ENCODE results near the gene CLIC4.

GRCh38 chr1:24865587-24865986 is 120.3 kb downstream of the CLIC4 start:
- TF ChIP-seq CTCF (IDR thresholded peaks at IDR 0.05) (no peak), POLR2AphosphoS5 (IDR thresholded peaks at IDR 0.05) (no peak)

Measured in upper lobe of left lung (tissue), 4 donors.